SHP77 (cell line): ENCODE results near the gene SRP14.
"Not testable (repeated sequence)": the region's sequence is repeated elsewhere in the genome, so short reads cannot be mapped to it uniquely, and the experiment has no call there.

Source experiments
- DNase-seq, 2 experiments: peaks; one replicate each; lab custom pipeline; 2025; lab: John Stamatoyannopoulos, UW

SRP14 gene

DNA sequence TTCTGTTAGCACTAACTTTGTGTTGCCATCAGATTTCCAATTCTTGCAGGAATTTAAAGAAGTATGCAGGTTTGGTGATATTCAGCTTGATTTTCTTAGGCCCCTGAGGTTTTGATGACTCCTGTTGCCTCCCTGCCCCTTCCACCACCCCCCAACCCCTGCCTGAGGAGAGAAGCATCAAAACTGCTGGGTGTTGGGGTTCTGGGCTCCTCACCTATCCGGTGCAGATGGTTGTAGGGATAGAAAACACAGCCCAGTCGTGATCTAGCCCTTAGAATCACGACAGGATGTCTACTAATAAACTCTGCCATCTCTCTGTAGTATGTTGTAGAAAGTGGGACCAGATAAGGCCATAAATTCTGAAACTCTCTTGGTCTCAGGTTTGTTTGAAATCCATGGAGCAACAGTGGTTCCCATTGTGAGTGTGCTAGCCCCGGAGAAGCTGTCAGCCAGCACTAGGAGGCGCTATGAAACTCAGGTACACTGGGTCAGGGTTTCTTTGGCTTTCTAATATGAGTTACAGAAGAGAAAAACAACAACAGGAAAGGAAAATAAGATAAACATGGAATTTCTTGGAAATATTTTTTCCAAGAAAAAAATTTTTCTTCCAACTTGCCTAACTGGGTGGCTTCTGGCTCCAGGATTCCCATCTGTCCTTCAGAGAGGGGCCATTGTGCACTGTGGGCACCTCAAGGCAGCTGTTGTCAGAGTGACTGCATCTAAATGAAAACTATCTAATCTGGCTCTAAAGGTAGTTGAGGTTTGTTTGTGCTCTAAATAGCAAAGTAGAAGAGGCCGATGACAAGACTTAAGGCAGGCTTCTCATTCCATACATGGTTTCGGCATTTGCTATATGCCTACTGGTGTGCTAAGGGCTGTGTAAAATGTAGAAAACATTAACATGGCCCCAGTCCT lies 8.7 kb downstream of the SRP14 start:
- peak in 1 of 2 experiments; percentile 38 for DNase-seq

DNA sequence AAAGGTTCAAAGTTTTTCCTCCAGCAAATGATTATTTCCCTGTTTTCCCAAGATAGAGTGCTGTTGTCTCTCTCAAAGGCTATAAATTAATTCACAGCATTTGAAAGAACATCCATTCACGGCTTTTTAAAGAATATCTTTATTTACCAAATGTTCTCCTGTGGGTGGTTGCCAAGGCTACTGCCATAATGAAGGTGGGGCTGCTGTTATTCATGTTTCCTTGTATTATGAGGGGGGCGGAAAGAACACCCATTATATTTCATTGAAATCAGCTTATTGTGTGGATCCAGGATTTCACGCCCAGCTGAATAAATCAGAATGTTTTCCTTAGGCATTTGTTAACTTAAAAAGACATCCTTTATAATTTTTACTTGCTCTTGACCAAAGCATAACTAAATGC lies 10.1 kb downstream of the SRP14 start:
- DNase-seq, result no peak

DNA sequence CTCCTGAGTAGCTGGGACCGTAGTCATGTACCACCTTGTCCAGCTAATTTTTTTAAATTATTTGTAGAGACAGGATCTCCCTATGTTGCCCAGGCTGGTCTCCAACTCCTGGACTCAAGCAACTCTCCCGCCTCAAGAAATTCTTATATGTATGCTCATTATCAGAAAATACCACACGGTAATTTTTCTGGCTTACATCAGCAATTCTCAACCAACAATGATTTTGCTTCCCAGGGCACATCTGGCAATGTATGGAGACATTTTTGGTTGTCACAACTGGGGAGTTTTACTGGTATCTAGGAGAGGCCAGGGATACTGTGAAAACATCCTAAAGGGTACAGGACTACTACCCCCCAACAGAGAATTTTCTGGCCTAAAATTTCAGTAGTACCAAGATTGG lies 10.8 kb downstream of the SRP14 start:
- no peak for DNase-seq

DNA sequence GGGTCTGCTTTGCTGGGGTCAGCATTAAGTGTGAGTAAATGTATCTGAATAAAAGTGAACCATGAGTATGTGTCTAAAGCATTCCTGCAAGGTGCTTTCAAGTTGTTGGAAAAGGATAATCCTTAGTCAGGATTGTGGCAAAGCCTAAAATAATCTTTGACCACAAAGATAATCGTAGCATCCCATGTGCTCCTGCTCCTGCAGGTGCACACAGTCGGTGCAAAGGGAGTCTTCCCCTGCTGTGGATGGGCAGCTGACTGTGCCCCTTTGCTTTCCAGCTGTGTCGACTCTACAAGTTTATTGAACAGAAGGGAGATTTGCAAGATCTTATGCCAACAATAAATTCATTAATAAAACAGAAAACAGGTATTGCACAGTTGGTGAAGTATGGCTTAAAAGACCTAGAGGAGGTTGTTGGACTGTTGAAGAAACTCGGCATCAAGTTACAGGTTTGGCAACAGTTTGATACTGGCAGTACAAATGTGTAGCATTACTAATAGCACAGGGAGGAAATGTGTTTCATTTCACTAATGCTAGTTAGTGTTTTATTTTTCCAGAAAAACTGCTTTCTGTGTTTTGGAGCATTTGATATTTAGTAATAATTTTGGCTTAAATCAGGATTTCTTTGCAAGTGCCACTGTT lies 22.6 kb downstream of the SRP14 start:
- DNase-seq, result no peak

DNA sequence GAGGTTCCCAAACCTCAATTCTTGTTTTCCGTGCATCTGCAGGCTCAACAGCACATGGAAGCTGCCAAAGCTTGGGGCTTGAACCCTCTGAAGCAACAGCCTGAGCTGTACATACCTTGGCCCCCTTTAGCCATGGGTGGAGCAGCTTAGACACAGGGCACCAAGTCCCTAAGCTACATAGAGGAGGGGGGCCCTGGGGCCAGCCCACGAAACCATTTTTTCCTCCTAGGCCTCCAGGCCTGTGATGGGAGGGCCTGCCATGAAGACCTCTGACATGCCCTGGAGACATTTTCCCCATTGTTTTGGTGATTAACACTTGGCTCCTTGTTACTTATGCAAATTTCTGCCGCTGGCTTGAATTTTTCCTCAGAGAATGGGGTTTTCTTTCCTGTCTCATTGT lies 24.6 kb downstream of the SRP14 start:
- no peak for DNase-seq

GRCh38 chr15:40013372-40013771 lies 25.6 kb downstream of the SRP14 start:
- not testable (repeated sequence) for DNase-seq

- DNase-seq, result no peak
These were observed 27.7 kb downstream of the SRP14 start for GRCh38 chr15:40011303-40011702.

DNA sequence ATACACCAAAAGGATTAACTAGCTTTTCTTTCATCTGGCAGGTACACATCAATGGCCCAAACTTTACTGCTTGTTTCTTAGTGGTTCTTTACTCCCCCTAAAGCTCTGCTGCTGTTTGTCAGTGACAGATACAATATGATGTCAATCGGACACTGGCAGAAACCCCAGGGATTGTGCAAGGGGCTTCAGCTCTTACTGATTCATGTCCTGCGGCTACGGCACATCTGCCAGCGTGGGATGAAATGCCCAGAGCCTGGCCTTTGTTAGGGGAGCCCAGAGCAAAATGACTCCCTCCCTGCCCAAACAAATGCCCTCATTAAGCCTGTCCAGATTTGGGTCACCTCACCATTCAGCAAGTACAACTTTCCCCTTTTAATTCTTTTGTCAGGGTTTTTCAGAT lies 28.3 kb downstream of the SRP14 start:
- no peak for DNase-seq

- no peak for DNase-seq
These were observed 30.8 kb downstream of the SRP14 start for GRCh38 chr15:40008061-40008765.

DNA sequence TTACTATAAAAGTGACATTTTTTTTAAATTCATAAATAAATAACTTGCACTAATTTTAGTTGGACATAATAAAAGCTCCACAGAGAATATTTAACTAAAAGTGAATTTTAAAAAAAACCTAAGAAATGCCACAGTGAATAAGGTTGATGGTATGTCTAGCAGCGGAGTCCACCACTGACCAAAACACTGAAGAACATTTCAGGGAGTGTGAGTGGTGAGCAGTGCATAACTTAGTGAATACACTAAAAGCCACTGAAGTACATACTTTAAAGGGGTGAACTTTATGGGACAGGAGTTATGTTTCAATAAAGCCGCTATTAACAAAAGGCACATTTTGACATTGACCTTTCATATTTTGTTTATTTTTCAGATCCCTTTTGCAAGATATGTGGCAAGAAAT lies 32.3 kb downstream of the SRP14 start:
- no peak for DNase-seq

- DNase-seq, result no peak
These were observed 33.0 kb downstream of the SRP14 start for GRCh38 chr15:40006003-40006402.

DNA sequence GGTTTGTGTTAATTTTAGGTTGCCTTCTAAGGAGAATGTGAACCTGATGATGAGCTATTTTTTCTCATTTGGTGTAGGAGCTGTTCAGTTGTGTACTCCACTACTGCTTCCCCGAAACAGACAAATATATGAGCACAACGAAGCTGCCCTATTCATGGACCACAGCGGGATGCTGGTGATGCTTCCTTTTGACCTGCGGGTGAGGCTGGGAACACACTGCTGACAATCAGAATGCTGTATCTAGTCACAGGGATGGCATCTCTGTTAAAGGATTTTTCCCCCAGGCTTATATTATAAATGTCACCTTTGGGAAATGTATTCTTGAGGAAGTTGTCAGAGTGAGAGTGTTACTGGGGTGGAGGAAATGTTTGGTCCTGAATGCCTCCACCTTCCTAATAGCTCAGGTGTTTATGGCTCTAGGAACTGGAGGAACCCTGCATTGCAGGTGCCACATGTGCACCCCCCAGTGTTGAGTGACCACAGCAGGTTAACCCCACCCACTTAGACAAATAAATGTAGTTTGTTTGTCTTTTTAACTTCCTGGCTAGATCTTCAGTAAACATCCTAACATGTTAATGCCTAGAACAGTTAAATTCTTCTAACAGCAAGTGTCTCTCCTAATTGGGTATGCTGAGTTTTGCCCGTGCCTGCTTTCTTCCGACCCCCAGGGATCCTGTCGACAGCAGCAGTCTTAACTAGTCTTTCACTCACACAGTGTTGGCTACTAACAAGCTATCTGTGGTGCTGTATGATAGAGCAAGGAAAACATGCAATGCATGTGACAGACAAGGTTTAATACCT lies 35.7 kb downstream of the SRP14 start:
- DNase-seq, result no peak

- no peak for DNase-seq
These were observed 36.7 kb downstream of the SRP14 start for GRCh38 chr15:40002295-40002694.

DNA sequence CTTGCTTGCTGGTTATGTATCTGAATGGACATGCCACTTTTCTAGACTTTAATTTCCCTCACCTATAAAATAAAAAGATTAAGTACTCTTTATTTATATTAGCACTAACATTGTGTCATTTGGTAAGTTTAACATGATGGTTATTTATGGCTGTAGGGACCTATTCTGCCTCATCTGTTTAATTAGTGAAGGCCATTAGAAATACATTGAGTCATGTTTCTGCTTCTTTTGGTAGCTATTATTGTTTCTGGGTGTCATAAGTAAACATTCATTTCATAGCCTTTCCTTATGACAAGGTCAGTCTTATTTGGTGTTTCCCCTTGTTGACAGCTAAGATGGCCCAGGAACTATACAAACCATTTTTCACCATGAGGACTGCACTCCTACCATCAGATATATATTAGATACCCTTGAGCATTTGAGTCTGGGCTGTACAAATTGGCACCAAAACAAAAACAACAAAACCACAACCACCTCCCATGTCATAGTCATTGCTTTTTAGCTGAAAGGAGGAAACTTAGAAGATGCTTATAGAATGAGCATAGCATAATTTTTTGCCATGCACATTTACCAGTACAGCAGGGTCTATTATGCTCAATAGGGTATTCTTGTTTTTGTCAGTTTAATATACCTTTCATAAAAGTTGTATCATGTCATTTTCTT lies 39.3 kb downstream of the SRP14 start:
- no peak for DNase-seq

DNA sequence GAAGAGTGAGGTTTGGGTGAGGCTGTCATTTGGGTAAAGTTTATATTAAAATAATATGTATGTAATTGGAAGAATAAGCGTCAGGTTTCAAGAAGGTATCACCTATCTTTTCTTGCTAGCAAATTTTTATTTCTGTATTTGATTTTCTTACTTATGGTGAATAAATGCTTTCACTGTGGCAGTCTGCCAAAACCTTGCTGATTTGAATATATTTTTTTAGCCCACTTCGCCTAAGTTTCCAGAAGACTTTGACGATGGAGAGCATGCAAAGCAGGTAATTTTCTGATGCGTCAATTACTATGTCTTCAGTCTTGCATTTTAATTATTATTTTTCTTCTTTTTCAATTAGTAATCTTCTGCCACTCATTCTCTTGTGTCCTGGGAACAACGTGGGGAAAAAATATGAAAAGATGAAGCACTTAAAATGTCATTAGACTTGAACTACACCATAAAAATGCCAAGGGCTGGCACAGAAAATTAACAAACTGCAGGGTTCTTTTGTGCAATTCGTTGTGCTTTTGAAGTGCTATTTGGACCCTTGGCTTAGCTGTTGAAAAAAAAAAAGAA lies 40.4 kb downstream of the SRP14 start:
- no peak for DNase-seq

DNA sequence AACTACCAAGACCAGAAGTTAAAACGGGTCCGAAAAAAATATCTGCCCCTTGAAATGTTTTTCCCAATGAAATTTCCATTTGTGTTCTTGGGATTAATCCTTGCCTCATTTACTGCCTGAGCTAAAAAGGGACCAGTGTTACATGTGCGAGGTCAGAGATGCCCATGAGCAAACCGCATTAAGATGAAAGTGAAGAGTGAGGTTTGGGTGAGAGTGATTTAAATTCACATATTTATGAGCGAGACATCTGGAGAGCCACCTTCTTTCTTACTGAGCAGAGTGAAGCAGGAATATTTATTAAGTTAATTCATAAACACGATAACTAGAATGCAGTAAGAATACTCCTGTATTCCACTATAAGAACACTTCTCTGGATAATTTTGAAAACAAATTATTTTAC lies 41.3 kb downstream of the SRP14 start:
- DNase-seq, result no peak

DNA sequence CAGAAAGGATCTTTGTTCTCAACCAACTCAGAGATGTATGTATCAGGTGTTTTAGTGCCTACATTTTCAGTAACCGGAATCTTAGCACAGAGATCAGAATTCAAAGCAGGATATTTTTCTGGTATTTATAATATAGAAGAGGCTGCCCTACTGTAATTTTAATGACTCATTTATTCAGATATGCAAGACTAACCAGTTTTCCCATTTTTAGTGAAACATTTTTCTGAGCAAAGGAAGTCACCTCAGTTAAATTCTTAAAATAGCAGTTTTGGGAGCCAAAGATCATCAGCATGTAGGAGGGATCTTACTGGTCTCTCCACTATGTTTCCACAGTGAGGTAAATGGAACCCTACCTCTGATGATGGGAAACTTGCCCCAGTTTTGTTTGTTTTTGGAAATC lies 42.0 kb downstream of the SRP14 start:
- no peak for DNase-seq

DNA sequence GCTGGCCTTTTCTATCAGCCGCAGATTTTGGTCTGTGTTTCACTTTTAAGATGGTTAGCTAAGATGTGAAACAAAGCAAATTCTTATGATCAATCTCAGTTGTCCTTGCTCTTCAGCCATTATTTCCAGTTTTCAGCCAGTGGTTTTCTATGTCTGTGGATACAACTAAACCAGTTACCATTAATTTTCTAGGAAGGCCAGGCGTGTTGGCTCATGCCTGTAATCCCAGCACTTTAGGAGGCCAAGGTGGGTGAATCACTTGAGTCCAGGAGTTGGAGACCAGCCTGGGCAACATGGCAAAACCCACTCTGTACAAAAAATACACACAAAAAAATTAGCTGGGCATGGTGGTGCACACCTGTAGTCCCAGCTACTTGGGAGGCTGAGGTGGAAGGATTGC lies 42.8 kb downstream of the SRP14 start:
- not testable (repeated sequence) for DNase-seq

DNA sequence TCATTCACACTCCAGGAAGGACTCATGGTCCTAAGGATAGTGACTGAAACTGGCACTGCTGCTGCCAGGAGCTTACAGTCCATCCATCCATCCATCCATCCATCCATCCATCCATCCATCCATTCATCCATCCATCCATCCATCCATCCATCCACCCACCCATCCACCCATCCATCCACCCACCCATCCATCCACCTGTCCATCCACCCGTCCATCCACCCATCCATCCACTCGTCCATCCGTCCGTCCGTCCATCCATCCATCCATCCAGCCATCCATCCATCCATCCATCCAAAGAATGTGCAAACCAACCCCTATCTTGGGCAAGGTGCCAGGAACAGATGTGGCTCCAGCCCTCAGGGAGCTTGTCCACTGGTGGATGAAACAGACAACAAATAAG lies 46.0 kb downstream of the SRP14 start:
- not testable (repeated sequence) for DNase-seq

- DNase-seq, result no peak
These were observed 48.3 kb downstream of the SRP14 start for GRCh38 chr15:39990706-39991105.

- DNase-seq, result no peak
These were observed 51.2 kb downstream of the SRP14 start for GRCh38 chr15:39987821-39988220.
